Neuronal stem cell (in vitro differentiated cells): Measurements from ENCODE around the gene ARHGEF28.

ENCODE experiments used
- DNase-seq: peaks from one replicate; pipeline ENCODE4 v3.0.0-alpha.2; 2013; ENCODE audit warnings: low spot score
- H2AFZ ChIP-seq: one replicate; pipeline ENCODE4 v1.6.1; 2013; ENCODE audit warnings: mild to moderate bottlenecking, low read length, inconsistent platforms
- H2AK5ac ChIP-seq: 2 replicates; pipeline ENCODE4 v1.6.1; 2013; ENCODE audit warnings: low read depth, mild to moderate bottlenecking, inconsistent platforms, low read length, moderate library complexity, mixed read lengths
- H2BK120ac ChIP-seq: 2 replicates; pipeline ENCODE4 v1.6.1; 2013; ENCODE audit warnings: low read depth, mild to moderate bottlenecking, inconsistent platforms, low read length, moderate library complexity, mixed read lengths
- H2BK12ac ChIP-seq: one replicate; pipeline ENCODE4 v1.6.1; 2013; ENCODE audit warnings: low read length, inconsistent platforms
- H2BK15ac ChIP-seq: 2 replicates; pipeline ENCODE4 v1.6.1; 2013; ENCODE audit warnings: mild to moderate bottlenecking, low read length, inconsistent platforms, mixed read lengths
- H2BK5ac ChIP-seq: one replicate; pipeline ENCODE4 v1.6.1; 2013; ENCODE audit warnings: inconsistent platforms, mild to moderate bottlenecking, low read length, moderate library complexity
- H3K14ac ChIP-seq: one replicate; pipeline ENCODE4 v1.6.1; 2013; ENCODE audit warnings: low read length, inconsistent platforms
- H3K18ac ChIP-seq: 2 replicates; pipeline ENCODE4 v1.6.1; 2013; ENCODE audit warnings: low read length, inconsistent platforms
- H3K23ac ChIP-seq: 2 replicates; pipeline ENCODE4 v1.6.1; 2013; ENCODE audit warnings: low read depth, mild to moderate bottlenecking, mixed read lengths, low read length, inconsistent platforms; ENCODE audit not compliant: poor library complexity
- H3K27ac ChIP-seq: replicated peaks from 3 replicates; pipeline ENCODE4 v1.5.1; 2013; ENCODE audit warnings: low read length, inconsistent platforms
- H3K27me3 ChIP-seq, 3 experiments: 2 replicates each; pipeline ENCODE4 v1.6.1; 2013; ENCODE audit warnings: low read length in 3 of 3, mild to moderate bottlenecking in 2 of 3, inconsistent platforms in 1 of 3, low read depth in 1 of 3, mixed read lengths in 1 of 3, moderate library complexity in 1 of 3; ENCODE audit not compliant: control insufficient read depth in 3 of 3, insufficient read depth in 3 of 3
- H3K36me3 ChIP-seq, 2 donors: replicated peaks in 1 of 2; 2 replicates each; pipeline ENCODE4 v1.6.1; 2013; ENCODE audit warnings: low read length in 2 of 2; ENCODE audit not compliant: control insufficient read depth in 2 of 2, insufficient read depth in 2 of 2
- H3K4ac ChIP-seq: 2 replicates; pipeline ENCODE4 v1.6.1; 2013; ENCODE audit warnings: inconsistent platforms, mild to moderate bottlenecking, low read length, moderate library complexity
- H3K4me1 ChIP-seq, 2 donors: 1 replicate in 1 of 2; 2 replicates in 1 of 2; pipeline ENCODE4 v1.6.1; 2013; ENCODE audit warnings: low read length in 2 of 2, low read depth in 1 of 2; ENCODE audit not compliant: control insufficient read depth in 2 of 2, insufficient read depth in 1 of 2
- H3K4me2 ChIP-seq: one replicate; pipeline ENCODE4 v1.6.1; 2013; ENCODE audit warnings: mild to moderate bottlenecking, low read length, inconsistent platforms; ENCODE audit not compliant: insufficient read depth, poor library complexity, severe bottlenecking
- H3K4me3 ChIP-seq, 2 donors: 2 replicates each; pipeline ENCODE4 v1.5.1; 2013; ENCODE audit warnings: low read length in 2 of 2, mild to moderate bottlenecking in 2 of 2, inconsistent platforms in 1 of 2, moderate library complexity in 1 of 2
- H3K79me1 ChIP-seq: one replicate; pipeline ENCODE4 v1.6.1; 2013; ENCODE audit warnings: low read depth, mild to moderate bottlenecking, inconsistent platforms, low read length, moderate library complexity
- H3K9ac ChIP-seq: one replicate; pipeline ENCODE4 v1.6.1; 2013; ENCODE audit warnings: mild to moderate bottlenecking, low read depth, low read length, inconsistent platforms; ENCODE audit not compliant: poor library complexity
- H3K9me3 ChIP-seq, 2 donors: replicated peaks in 1 of 2; 2 replicates each; pipeline versions ENCODE3 to v1.6.1; 2013; ENCODE audit warnings: low read length in 2 of 2, mild to moderate bottlenecking in 2 of 2, inconsistent platforms in 1 of 2, low read depth in 1 of 2, mixed read lengths in 1 of 2, moderate library complexity in 1 of 2; ENCODE audit not compliant: control insufficient read depth in 2 of 2, insufficient read depth in 1 of 2
- H4K8ac ChIP-seq: one replicate; pipeline ENCODE4 v1.6.1; 2013; ENCODE audit warnings: low read depth, mild to moderate bottlenecking, inconsistent platforms, low read length, moderate library complexity
- H4K91ac ChIP-seq: one replicate; pipeline ENCODE4 v1.6.1; 2013; ENCODE audit warnings: low read length, low read depth, mild to moderate bottlenecking, inconsistent platforms; ENCODE audit not compliant: poor library complexity
- WGBS, 2 donors: extraction: QIAGEN DNeasy Blood & Tissue Kit; methylation state at CpG; one replicate each; pipeline ENCODE4 v1.1.7; 2013; ENCODE audit warnings: missing lambda C conversion rate in 2 of 2, mixed read lengths in 1 of 2; ENCODE audit not compliant: insufficient read length in 2 of 2, insufficient replicate concordance in 1 of 2; ENCODE audit errors: extremely low coverage in 2 of 2; 5-methylcytosine and 5-hydroxymethylcytosine counted together

Gene ARHGEF28

DNA sequence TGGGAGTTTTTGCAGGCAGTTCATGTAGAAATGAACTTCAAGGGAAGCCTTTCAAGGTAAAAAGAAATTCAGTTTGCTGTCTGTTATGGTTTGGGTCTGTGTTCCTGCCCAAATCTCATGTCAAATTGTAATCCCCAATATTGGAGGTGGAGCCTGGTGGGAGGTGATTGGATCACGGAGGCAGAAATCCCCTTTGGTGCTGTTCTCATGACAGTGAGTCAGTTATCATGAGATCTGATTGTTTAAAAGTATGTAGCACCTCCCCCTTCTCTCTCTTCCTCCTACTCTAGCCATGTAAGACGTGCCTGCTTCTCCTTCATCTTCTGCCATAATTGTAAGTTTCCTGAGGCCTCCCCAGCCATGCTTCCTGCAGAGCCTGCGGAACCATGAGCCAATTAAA is 341.4 kb downstream of the ARHGEF28 start:
- H3K9me3 ChIP-seq: no peaks in the 10 kb centered on the region
- H3K9ac ChIP-seq: no peak overlapping the region
- H3K79me1 ChIP-seq: no peaks in the 10 kb centered on the region
- H3K4ac ChIP-seq: no peak overlapping the region
- H3K27me3 ChIP-seq: peaks cover 0 to 5% (median 0%) of the 10 kb centered on the region in 3 experiments
- H3K36me3 ChIP-seq: peaks cover 0 to 2% of the 10 kb centered on the region in 2 donors
- H2AK5ac ChIP-seq: no peak overlapping the region
- H2BK5ac ChIP-seq: no peak overlapping the region
- no peak overlapping the region for H4K8ac ChIP-seq
- H3K18ac ChIP-seq: no peak overlapping the region
- peaks cover 0 to 6% of the 10 kb centered on the region in 2 donors for H3K4me1 ChIP-seq
- no peak overlapping the region for H2BK12ac ChIP-seq
- no peak overlapping the region for H2AFZ ChIP-seq
- H3K4me2 ChIP-seq: no peak overlapping the region
- no peak overlapping the region for H3K14ac ChIP-seq
- DNase-seq: no peak
- H3K27ac ChIP-seq: no peak overlapping the region
- no peak overlapping the region for H3K23ac ChIP-seq
- H2BK15ac ChIP-seq: no peak overlapping the region
- H4K91ac ChIP-seq: no peak overlapping the region
- WGBS, 2 donors: no CpG with 5 or more reads among the region's 3 CpGs
- H2BK120ac ChIP-seq: no peak overlapping the region
- no peak overlapping the region for H3K4me3 ChIP-seq

DNA sequence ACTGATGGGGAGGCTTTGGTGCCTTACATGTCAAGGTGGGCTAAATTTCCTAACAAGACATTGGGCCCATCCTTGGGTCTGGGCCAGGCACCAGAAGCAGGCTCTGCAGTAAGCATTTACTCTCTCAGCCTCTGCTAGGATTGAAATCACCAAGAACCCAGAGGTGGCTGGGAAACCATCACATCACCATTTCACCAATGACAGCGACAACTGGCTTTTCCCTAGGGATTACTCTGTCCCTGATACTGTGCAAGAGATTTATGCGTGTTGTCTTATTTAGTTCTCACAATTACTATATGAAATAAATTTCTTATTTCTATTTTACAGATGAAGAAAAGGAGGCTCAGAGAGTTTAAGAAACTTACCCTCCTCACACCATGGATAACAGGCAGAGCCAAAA is 342.2 kb downstream of the ARHGEF28 start:
- H4K91ac ChIP-seq: no peak overlapping the region
- H3K79me1 ChIP-seq: no peaks in the 10 kb centered on the region
- no peak overlapping the region for H3K14ac ChIP-seq
- H3K4me2 ChIP-seq: no peak overlapping the region
- H3K4me1 ChIP-seq: peaks cover 0 to 6% of the 10 kb centered on the region in 2 donors
- H3K4me3 ChIP-seq: no peak overlapping the region
- no CpG with 5 or more reads among the region's 2 CpGs for WGBS, 2 donors
- H3K27me3 ChIP-seq: peaks cover 0 to 5% (median 0%) of the 10 kb centered on the region in 3 experiments
- no peak overlapping the region for H4K8ac ChIP-seq
- no peaks in the 10 kb centered on the region for H3K9me3 ChIP-seq
- no peak overlapping the region for H3K27ac ChIP-seq
- peaks cover 0 to 2% of the 10 kb centered on the region in 2 donors for H3K36me3 ChIP-seq
- no peak overlapping the region for H2AFZ ChIP-seq
- H3K9ac ChIP-seq: no peak overlapping the region
- H3K4ac ChIP-seq: no peak overlapping the region
- no peak overlapping the region for H2BK12ac ChIP-seq
- no peak overlapping the region for H3K23ac ChIP-seq
- H2BK5ac ChIP-seq: no peak overlapping the region
- H2BK15ac ChIP-seq: no peak overlapping the region
- H3K18ac ChIP-seq: no peak overlapping the region
- no peak for DNase-seq
- no peak overlapping the region for H2AK5ac ChIP-seq
- no peak overlapping the region for H2BK120ac ChIP-seq

DNA sequence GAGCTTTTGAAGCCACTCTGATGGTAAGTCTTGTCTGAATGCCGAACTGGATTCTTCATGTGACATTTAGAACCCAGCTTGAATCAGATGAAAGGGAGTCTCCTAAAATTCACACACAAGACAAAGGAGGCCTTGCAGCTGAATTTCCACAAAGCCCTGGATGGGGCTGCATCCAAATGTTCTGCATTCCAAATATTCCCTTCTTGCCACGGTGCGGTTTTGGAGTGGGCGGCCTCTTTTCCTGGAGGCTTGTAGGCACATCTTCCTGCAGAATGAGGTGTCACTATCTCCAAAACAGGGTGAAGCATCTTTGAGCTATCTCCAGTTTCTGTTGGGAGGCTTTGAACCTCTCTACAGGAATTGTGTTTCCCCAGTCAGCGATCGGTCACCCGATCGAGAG is 342.7 kb downstream of the ARHGEF28 start:
- Histone ChIP-seq H3K27ac (no peak overlapping the region), H3K4me3 (no peak overlapping the region), H4K8ac (no peak overlapping the region), H2BK5ac (no peak overlapping the region), H2AFZ (no peak overlapping the region), H3K79me1 (no peaks in the 10 kb centered on the region), H3K23ac (no peak overlapping the region), H3K4me1 (peaks cover 0 to 6% of the 10 kb centered on the region in 2 donors), H3K14ac (no peak overlapping the region), H2BK120ac (no peak overlapping the region), H2BK12ac (no peak overlapping the region), H2AK5ac (no peak overlapping the region), H3K4ac (no peak overlapping the region), H3K18ac (peak overlapping the region; percentile 52), H3K4me2 (no peak overlapping the region), H3K27me3 (peaks cover 0 to 5% (median 0%) of the 10 kb centered on the region in 3 experiments), H3K9ac (no peak overlapping the region), H3K9me3 (no peaks in the 10 kb centered on the region), H4K91ac (no peak overlapping the region), H3K36me3 (peaks cover 0 to 2% of the 10 kb centered on the region in 2 donors), H2BK15ac (no peak overlapping the region)
- no peak for DNase-seq
- WGBS, 2 donors: no CpG with 5 or more reads among the region's 8 CpGs

DNA sequence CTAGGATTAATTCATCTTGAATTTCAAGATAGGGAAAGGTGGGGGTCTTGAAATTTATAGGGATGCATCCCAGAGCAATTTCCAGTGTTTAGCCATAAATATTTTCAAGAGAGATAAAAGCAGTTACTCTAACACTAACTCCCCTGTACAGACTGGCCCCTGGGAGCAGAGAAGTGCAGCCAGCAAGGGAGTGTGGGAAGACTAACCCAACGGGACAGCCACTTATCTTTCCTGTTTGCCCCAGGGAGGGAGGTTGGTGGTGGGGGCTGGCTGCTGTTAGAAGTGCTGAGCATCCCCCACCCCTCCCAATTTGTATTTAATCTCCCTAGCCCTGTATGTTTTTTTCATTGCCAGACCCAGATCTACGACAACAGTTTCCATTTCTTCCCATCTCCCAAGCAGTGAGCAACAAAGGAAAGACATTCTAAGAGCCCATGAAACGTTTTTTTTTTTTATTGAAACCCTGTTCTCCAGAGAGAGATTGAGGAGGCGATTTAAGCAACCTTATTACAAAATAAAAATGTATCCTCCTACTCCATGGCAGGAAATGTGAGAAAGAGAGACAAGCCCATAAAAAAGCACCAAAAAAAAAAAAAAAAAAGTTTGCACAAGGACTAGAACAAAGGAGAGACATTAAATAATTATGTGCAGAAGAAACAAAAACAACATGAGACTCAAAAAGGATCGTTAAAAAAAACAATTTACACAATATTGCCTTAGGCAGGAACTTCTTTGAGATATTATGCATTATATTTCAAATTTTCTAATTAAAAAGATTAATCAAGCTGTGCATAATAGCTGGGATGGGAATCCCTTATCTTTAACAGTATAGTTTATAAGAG is 343.4 kb downstream of the ARHGEF28 start:
- no peak overlapping the region for H4K91ac ChIP-seq
- no peak overlapping the region for H3K23ac ChIP-seq
- no peaks in the 10 kb centered on the region for H3K79me1 ChIP-seq
- H2BK12ac ChIP-seq: no peak overlapping the region
- H2BK120ac ChIP-seq: no peak overlapping the region
- H2AK5ac ChIP-seq: no peak overlapping the region
- H3K36me3 ChIP-seq: peaks cover 0 to 2% of the 10 kb centered on the region in 2 donors
- no peak for DNase-seq
- no peak overlapping the region for H3K14ac ChIP-seq
- no peak overlapping the region for H3K4me3 ChIP-seq
- H3K27me3 ChIP-seq: peaks cover 0 to 5% (median 0%) of the 10 kb centered on the region in 3 experiments
- no peak overlapping the region for H2BK5ac ChIP-seq
- H4K8ac ChIP-seq: no peak overlapping the region
- H3K4me1 ChIP-seq: peaks cover 0 to 6% of the 10 kb centered on the region in 2 donors
- H3K18ac ChIP-seq: peak overlapping the region; percentile 78
- H3K27ac ChIP-seq: no peak overlapping the region
- H3K4me2 ChIP-seq: no peak overlapping the region
- no peak overlapping the region for H2BK15ac ChIP-seq
- H3K4ac ChIP-seq: no peak overlapping the region
- no CpG with 5 or more reads among the region's 5 CpGs for whole genome bisulfite sequencing, 2 donors
- no peak overlapping the region for H2AFZ ChIP-seq
- H3K9me3 ChIP-seq: no peaks in the 10 kb centered on the region
- no peak overlapping the region for H3K9ac ChIP-seq
